ENCODE measurements around the gene TRIM60. TPM values are rescaled to one million over a fixed set of nuclear protein-coding genes. Genes with fewer than 3 reads are reported as not detected.

The TRIM60 gene
- not detected for total RNA-seq

GRCh38 chr4:165031436-165032211 is at the start of gene TRIM60:
Gene TRIM60 (plus strand): TSS chr4:165031999. CDS start chr4:165040073, 8,074 bp downstream.
- no peak for TF ChIP-seq CTCF (IDR thresholded peaks at IDR 0.05; ENCODE audit: low read depth)

DNA sequence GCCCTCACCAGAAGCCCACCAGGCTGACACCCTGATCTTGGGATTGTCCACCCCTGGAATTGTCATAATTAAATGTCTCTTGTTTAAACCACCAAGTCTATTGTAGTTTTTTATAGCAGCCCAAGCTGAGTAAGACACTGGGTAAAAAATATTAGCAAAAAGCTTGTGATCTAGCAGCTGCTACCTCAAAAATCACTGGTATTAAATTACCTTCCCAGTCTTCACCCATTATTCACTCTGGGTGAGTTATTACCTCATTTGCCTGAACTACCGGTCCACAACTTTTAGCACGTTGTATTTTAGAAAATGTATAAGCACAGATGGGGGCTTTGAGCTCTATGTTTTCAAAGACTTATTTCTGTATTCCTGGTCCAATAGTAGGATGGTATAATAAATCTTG is 42.3 kb upstream of the TRIM60 start:
- no peak for TF ChIP-seq CTCF (IDR thresholded peaks at IDR 0.05; ENCODE audit: low read depth)

DNA sequence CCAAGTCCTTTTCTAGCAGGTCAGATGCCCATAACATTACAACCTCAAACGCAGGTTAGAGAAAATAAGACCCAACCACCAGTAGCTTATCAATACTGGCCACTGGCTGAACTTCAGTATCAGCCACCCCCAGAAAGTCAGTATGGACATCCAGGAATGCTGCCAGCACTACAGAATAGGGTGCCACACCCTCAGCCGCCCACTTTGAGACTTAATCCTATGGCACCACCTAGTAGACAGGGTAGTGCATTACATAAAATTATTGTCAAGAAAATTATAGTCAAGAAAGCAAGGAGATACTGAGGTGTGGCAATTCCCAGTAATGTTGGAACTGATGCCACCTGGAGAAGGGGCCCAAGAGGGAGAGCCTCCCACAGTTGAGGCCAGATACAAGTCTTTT is 34.5 kb upstream of the TRIM60 start:
- TF ChIP-seq CTCF (IDR thresholded peaks at IDR 0.05; ENCODE audit: low read depth), result no peak

- TF ChIP-seq CTCF (IDR thresholded peaks at IDR 0.05; ENCODE audit: low read depth), result no peak
Measured at GRCh38 chr4:164997941-164998340, 33.9 kb upstream of the TRIM60 start.

GRCh38 chr4:165005352-165005925 is 26.4 kb upstream of the TRIM60 start:
- TF ChIP-seq CTCF (IDR thresholded peaks at IDR 0.05; ENCODE audit: low read depth), result no peak

DNA sequence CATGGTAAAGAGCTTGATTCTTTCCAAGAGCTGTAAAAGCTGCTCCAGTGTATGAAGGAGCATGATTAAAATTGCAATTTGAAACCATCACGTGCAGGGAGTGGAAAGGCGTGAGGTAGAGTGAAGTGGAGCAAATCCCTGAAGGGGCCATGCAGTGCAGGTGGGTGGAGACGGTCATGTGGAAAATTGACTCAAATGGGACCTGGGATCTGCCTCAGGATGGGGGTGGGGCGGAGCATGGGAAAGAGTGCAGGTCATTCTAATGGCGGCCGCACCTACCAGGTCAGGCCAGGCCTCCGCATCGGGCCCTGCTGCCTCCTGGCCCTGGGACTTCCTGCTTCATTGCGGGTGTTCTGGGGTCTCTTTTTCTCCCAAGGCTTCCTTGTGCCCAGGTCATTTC is 25.3 kb upstream of the TRIM60 start:
- TF ChIP-seq CTCF (IDR thresholded peaks at IDR 0.05; ENCODE audit: low read depth), result no peak

DNA sequence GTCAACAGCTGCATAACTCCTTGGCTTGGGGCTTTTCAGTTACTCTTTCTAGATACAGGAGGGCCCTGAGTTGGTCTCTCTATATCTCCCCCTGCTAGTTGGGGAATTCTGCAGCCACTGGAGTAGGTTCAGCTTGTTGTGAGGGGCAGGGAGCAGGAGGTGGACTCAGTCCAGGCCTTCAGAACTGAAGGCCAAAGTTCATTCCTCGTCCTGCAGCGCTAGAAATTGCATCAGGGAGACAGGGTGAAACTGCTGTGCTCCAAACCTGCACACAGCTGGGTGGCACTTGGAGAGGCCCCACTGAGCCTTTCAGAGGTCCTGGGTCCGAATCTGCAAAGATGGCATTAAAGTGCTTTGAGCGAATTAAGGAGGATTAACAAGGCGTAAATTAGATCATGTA is 24.9 kb upstream of the TRIM60 start:
- no peak for TF ChIP-seq CTCF (IDR thresholded peaks at IDR 0.05; ENCODE audit: low read depth)

Measured in subcutaneous adipose tissue (tissue), 4 donors.